K562 (cell line): ENCODE results near the gene HK1. TPM values are rescaled to one million over a fixed set of nuclear protein-coding genes. Genes with fewer than 3 reads are reported as not detected.

Experiments
- ATF1 ChIP-seq, 2 experiments: fragments of 450-650 bp in 1 of 2; IDR thresholded peaks; 2 replicates each; pipeline ENCODE4 v1.6.1; 2016; ENCODE audit warnings: missing compliant biosample characterization in 1 of 2, missing genetic modification characterization in 1 of 2
- BHLHE40 ChIP-seq: IDR thresholded peaks from 2 replicates; pipeline ENCODE4 v1.6.1; 2011; ENCODE audit warnings: low read length, improper control_type of control experiment
- CBX3 ChIP-seq, 2 experiments: IDR thresholded peaks; 1 replicate in 1 of 2; 2 replicates in 1 of 2; pipeline ENCODE4 v1.6.1; 2012; ENCODE audit warnings: inconsistent platforms in 2 of 2, low read length in 2 of 2, borderline replicate concordance in 1 of 2, control low read depth in 1 of 2
- DPF2 ChIP-seq: fragments of 450-650 bp; IDR thresholded peaks from 2 replicates; pipeline ENCODE4 v1.6.1; 2016
- JUN ChIP-seq, 2 experiments: sonication (generic) in 1 of 2; formaldehyde crosslinking in 1 of 2; IDR thresholded peaks; 2 replicates each; pipeline versions ENCODE4 v1.6.1 to v1.8.0; 2012 to 2022; ENCODE audit warnings: borderline replicate concordance in 2 of 2, mild to moderate bottlenecking in 2 of 2, improper control_type of control experiment in 1 of 2, low read depth in 1 of 2, low read length in 1 of 2, missing genetic modification reagents in 1 of 2
- KLF16 ChIP-seq: IDR thresholded peaks from 2 replicates; pipeline ENCODE4 v1.6.1; 2016; ENCODE audit warnings: antibody characterized with exemption
- L3MBTL2 ChIP-seq: fragments of 450-650 bp; IDR thresholded peaks from 2 replicates; pipeline ENCODE4 v1.6.1; 2016; ENCODE audit warnings: mild to moderate bottlenecking, moderate library complexity
- RB1 ChIP-seq: fragments of 450-650 bp; IDR thresholded peaks from 2 replicates; pipeline ENCODE4 v1.6.1; 2017; ENCODE audit warnings: low read depth, mild to moderate bottlenecking
- SMC3 ChIP-seq: conservative IDR thresholded peaks from 2 replicates; pipeline ENCODE4 v1.6.1; 2011; ENCODE audit warnings: low read depth, low read length, improper control_type of control experiment; ENCODE audit not compliant: insufficient read depth
- ZFP91 ChIP-seq: sonication (generic); formaldehyde crosslinking; IDR thresholded peaks from 2 replicates; pipeline ENCODE4 v1.8.0; 2022; ENCODE audit warnings: mild to moderate bottlenecking, missing genetic modification reagents
- ZNF431 ChIP-seq: sonication (generic); formaldehyde crosslinking; IDR thresholded peaks from 2 replicates; pipeline ENCODE4 v1.8.0; 2022; ENCODE audit warnings: mild to moderate bottlenecking, missing genetic modification reagents
- polyA plus RNA-seq, 8 experiments: library from polyadenylated mRNA; depleted of rRNA in 4 of 8; stranded (reverse) in 5 of 8; unstranded in 3 of 8; fragments of >200 nt; fragmentation: Nextera tagmentation in 2 of 8; fragmentation: Illumina TruSeq in 1 of 8; extraction: Ambion mirVana in 2 of 8; extraction: Trizol in 1 of 8; gene quantifications; 2 replicates each; pipeline versions ENCODE4 v1.2.1 to v1.2.3, GENCODE V29; 2011 to 2014; ENCODE audit warnings: inconsistent platforms in 1 of 8, missing spikeins in 1 of 8
- total RNA-seq, 7 experiments: library from RNA; depleted of rRNA in 6 of 7; stranded (reverse); fragments of >200 nt in 6 of 7; fragmentation: Illumina TruSeq in 2 of 7; extraction: Trizol in 2 of 7; gene quantifications; 2 replicates each; pipeline versions ENCODE4 v1.2.1 to v1.2.3, GENCODE V29; 2011 to 2021; ENCODE audit warnings: low replicate concordance in 1 of 7
- TF ChIP-seq, protein P1 (sequence below): fragments of 200-800 bp; sonication (Bioruptor generic); IDR thresholded peaks from 2 replicates; pipeline ENCODE4 v1.6.1; 2017; ENCODE audit warnings: missing genetic modification characterization, missing compliant biosample characterization
- TF ChIP-seq, protein P2 (sequence below): IDR thresholded peaks from 2 replicates; pipeline ENCODE4 v1.6.1; 2011; ENCODE audit warnings: borderline replicate concordance, low read depth, mild to moderate bottlenecking, moderate library complexity, low read length; ENCODE audit not compliant: insufficient read depth, poor library complexity, severe bottlenecking
- TF ChIP-seq, protein P3 (sequence below): fragments of 450-650 bp; formaldehyde crosslinking; conservative IDR thresholded peaks from 2 replicates; pipeline ENCODE4 v1.4.0; 2022; ENCODE audit warnings: mild to moderate bottlenecking, missing genetic modification characterization

HK1 gene
- total and polyA plus RNA-seq, 9 of the 15 experiments (the other 6 are each of a cell fraction or from before 2014, with no cell fraction given): 29.2 to 444 (median 193) TPM

- 0 out of 2 replicates have a peak, but pooled peaks have one; percentile 31 for TF ChIP-seq BHLHE40
- 0 out of 2 replicates have a peak, but pooled peaks have one; percentile 12 for TF ChIP-seq DPF2
- TF ChIP-seq, protein P1, sequence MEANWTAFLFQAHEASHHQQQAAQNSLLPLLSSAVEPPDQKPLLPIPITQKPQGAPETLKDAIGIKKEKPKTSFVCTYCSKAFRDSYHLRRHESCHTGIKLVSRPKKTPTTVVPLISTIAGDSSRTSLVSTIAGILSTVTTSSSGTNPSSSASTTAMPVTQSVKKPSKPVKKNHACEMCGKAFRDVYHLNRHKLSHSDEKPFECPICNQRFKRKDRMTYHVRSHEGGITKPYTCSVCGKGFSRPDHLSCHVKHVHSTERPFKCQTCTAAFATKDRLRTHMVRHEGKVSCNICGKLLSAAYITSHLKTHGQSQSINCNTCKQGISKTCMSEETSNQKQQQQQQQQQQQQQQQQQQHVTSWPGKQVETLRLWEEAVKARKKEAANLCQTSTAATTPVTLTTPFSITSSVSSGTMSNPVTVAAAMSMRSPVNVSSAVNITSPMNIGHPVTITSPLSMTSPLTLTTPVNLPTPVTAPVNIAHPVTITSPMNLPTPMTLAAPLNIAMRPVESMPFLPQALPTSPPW (CRISPR knock-in tag): peak; percentile 83
- peak; percentile 66; the same call in 1 of the 2 replicates for TF ChIP-seq RB1
- peak; percentile 27; the same call in 1 of the 2 replicates for TF ChIP-seq JUN (IDR thresholded peaks at IDR 0.05; ENCODE audit: borderline replicate concordance, low read depth, low read length)
- TF ChIP-seq JUN (CRISPR knock-in tag; IDR thresholded peaks at IDR 0.05; ENCODE audit: borderline replicate concordance): 0 out of 2 replicates have a peak, but pooled peaks have one; percentile 57
- TF ChIP-seq ATF1 (CRISPR knock-in tag; IDR thresholded peaks at IDR 0.05): no peak
- TF ChIP-seq ATF1 (tag; IDR thresholded peaks at IDR 0.05): 0 out of 2 replicates have a peak, but pooled peaks have one; percentile 14
- TF ChIP-seq, protein P2, sequence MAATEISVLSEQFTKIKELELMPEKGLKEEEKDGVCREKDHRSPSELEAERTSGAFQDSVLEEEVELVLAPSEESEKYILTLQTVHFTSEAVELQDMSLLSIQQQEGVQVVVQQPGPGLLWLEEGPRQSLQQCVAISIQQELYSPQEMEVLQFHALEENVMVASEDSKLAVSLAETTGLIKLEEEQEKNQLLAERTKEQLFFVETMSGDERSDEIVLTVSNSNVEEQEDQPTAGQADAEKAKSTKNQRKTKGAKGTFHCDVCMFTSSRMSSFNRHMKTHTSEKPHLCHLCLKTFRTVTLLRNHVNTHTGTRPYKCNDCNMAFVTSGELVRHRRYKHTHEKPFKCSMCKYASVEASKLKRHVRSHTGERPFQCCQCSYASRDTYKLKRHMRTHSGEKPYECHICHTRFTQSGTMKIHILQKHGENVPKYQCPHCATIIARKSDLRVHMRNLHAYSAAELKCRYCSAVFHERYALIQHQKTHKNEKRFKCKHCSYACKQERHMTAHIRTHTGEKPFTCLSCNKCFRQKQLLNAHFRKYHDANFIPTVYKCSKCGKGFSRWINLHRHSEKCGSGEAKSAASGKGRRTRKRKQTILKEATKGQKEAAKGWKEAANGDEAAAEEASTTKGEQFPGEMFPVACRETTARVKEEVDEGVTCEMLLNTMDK: peak; percentile 81
- TF ChIP-seq, protein P3, sequence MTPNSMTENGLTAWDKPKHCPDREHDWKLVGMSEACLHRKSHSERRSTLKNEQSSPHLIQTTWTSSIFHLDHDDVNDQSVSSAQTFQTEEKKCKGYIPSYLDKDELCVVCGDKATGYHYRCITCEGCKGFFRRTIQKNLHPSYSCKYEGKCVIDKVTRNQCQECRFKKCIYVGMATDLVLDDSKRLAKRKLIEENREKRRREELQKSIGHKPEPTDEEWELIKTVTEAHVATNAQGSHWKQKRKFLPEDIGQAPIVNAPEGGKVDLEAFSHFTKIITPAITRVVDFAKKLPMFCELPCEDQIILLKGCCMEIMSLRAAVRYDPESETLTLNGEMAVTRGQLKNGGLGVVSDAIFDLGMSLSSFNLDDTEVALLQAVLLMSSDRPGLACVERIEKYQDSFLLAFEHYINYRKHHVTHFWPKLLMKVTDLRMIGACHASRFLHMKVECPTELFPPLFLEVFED: 0 out of 2 replicates have a peak, but pooled peaks have one; percentile 11
- 0 out of 2 replicates have a peak, but pooled peaks have one; percentile 44 for TF ChIP-seq ZNF431 (CRISPR knock-in tag)
- peak in 1 of 2 experiments; percentile 41; a peak in 1 of 3 replicates for TF ChIP-seq CBX3 (IDR thresholded peaks at IDR 0.05; ENCODE audit: borderline replicate concordance in 1 of 2, low read length in 2 of 2)
- peak; percentile 95 for TF ChIP-seq SMC3
- TF ChIP-seq L3MBTL2: peak; percentile 34; the same call in 1 of the 2 replicates
- peak; percentile 47; the same call in 1 of the 2 replicates for TF ChIP-seq KLF16
- 0 out of 2 replicates have a peak, but pooled peaks have one; percentile 30 for TF ChIP-seq ZFP91 (CRISPR knock-in tag)
These were observed 114.2 kb downstream of the HK1 start (continued) for GRCh38 chr10:69392481-69393000.
